T-helper 22 cell (primary cell): Measurements from ENCODE around the gene GOLGA3.
"Not testable (repeated sequence)": the region's sequence is repeated elsewhere in the genome, so short reads cannot be mapped to it uniquely, and the experiment has no call there.

Experiments
- DNase-seq: peaks from one replicate; pipeline ENCODE4 v3.0.0-alpha.2; 2020; ENCODE audit warnings: low read depth

Gene GOLGA3

GRCh38 chr12:132779781-132780353 is 48.8 kb downstream of the GOLGA3 start:
- no peak for DNase-seq

GRCh38 chr12:132777614-132778013 is 51.1 kb downstream of the GOLGA3 start:
- DNase-seq: no peak

- DNase-seq: no peak
Observed at GRCh38 chr12:132776816-132777568, 51.7 kb downstream of the GOLGA3 start.

GRCh38 chr12:132776230-132776625 is 52.4 kb downstream of the GOLGA3 start:
- DNase-seq: not testable (repeated sequence)

GRCh38 chr12:132775502-132776229 is 53.0 kb downstream of the GOLGA3 start:
- no peak for DNase-seq

- no peak for DNase-seq
Observed at GRCh38 chr12:132774646-132775275, 53.9 kb downstream of the GOLGA3 start.

- DNase-seq: no peak
Observed at GRCh38 chr12:132774159-132774558, 54.5 kb downstream of the GOLGA3 start.

GRCh38 chr12:132773077-132773955 is 55.4 kb downstream of the GOLGA3 start:
- DNase-seq: no peak

- DNase-seq: no peak
Observed at GRCh38 chr12:132772606-132773005, 56.1 kb downstream of the GOLGA3 start.

- DNase-seq: peak; percentile 40
Observed at GRCh38 chr12:132771126-132771838, 57.4 kb downstream of the GOLGA3 start.

- no peak for DNase-seq
Observed at GRCh38 chr12:132766380-132767085, 62.1 kb downstream of the GOLGA3 start.

GRCh38 chr12:132765361-132765760 is 63.3 kb downstream of the GOLGA3 start:
- DNase-seq: no peak

- DNase-seq: no peak
Observed at GRCh38 chr12:132764231-132764630, 64.4 kb downstream of the GOLGA3 start.

- peak; percentile 76 for DNase-seq
Observed at GRCh38 chr12:132761921-132762583, 66.6 kb downstream of the GOLGA3 start.

GRCh38 chr12:132761032-132761920 is 67.4 kb downstream of the GOLGA3 start, which contains the start of gene ANKLE2:
ANKLE2 (minus strand) TSS chr12:132761832; CDS start chr12:132761798, 34 bp downstream.
- DNase-seq: peak; percentile 51

- no peak for DNase-seq
Observed at GRCh38 chr12:132759359-132759758, 69.3 kb downstream of the GOLGA3 start.

GRCh38 chr12:132758825-132759224 is 69.8 kb downstream of the GOLGA3 start:
- not testable (repeated sequence) for DNase-seq

- DNase-seq: no peak
Observed at GRCh38 chr12:132754160-132754932, 74.3 kb downstream of the GOLGA3 start.
